Osteoblast (primary cell): ENCODE data around the gene TRABD2A. TPM values are rescaled to one million over a fixed set of nuclear protein-coding genes. Genes with fewer than 3 reads are reported as not detected.
A peak's percentile ranks its signal among the peaks of the same experiment; 100 is the strongest.

Source experiments
- DNase-seq: peaks from one replicate; pipeline ENCODE4 v3.0.0; 2011; ENCODE audit warnings: low spot score, mixed read lengths; ENCODE audit not compliant: insufficient read length; ENCODE audit errors: missing footprints
- H2AFZ ChIP-seq: 2 replicates; pipeline ENCODE4 v1.6.0; 2011; ENCODE audit warnings: mild to moderate bottlenecking, low read length
- H3K27ac ChIP-seq: 2 replicates; pipeline ENCODE4 v1.5.1; 2011; ENCODE audit warnings: mild to moderate bottlenecking, low read depth, low read length, moderate library complexity
- H3K27me3 ChIP-seq: 2 replicates; pipeline ENCODE4 v1.6.0; 2012; ENCODE audit warnings: mild to moderate bottlenecking, control low read depth, inconsistent platforms, low read length, moderate library complexity; ENCODE audit not compliant: insufficient read depth
- H3K36me3 ChIP-seq: 2 replicates; pipeline ENCODE4 v1.5.1; 2011; ENCODE audit warnings: mild to moderate bottlenecking, low read length, control low read depth, moderate library complexity; ENCODE audit not compliant: insufficient read depth
- H3K4me1 ChIP-seq: 2 replicates; pipeline ENCODE4 v1.5.1; 2011; ENCODE audit warnings: mild to moderate bottlenecking, low read length, control low read depth, moderate library complexity; ENCODE audit not compliant: insufficient read depth
- H3K4me2 ChIP-seq: 2 replicates; pipeline ENCODE4 v1.6.0; 2011; ENCODE audit warnings: mild to moderate bottlenecking, low read length; ENCODE audit not compliant: insufficient read depth
- H3K4me3 ChIP-seq: fragments of 200-600 bp; sonication (generic); 3 replicates; pipeline ENCODE4 v1.5.1; 2012; ENCODE audit warnings: mild to moderate bottlenecking, low read length, inconsistent platforms; ENCODE audit not compliant: insufficient read depth
- H3K79me2 ChIP-seq: 2 replicates; pipeline ENCODE4 v1.6.0; 2012; ENCODE audit warnings: mild to moderate bottlenecking, low read length, control low read depth, inconsistent platforms; ENCODE audit not compliant: insufficient read depth
- H3K9me3 ChIP-seq: 2 replicates; pipeline ENCODE4 v1.5.1; 2011; ENCODE audit warnings: low read depth, low read length, control low read depth
- H4K20me1 ChIP-seq: 2 replicates; pipeline ENCODE4 v1.6.0; 2012; ENCODE audit warnings: mild to moderate bottlenecking, low read length, control low read depth; ENCODE audit not compliant: insufficient read depth
- CTCF ChIP-seq: IDR thresholded peaks from 2 replicates; pipeline ENCODE4 v1.5.1; 2011; ENCODE audit warnings: mild to moderate bottlenecking, low read depth, low read length, moderate library complexity; ENCODE audit errors: extremely low read depth
- total RNA-seq: library from RNA; depleted of rRNA; stranded (reverse); fragments of >200 nt; gene quantifications from 2 replicates; pipeline ENCODE4 v1.2.3, GENCODE V29; 2012

The TRABD2A gene
- total RNA-seq, 1 donor = 2.9 TPM

GRCh38 chr2:84906108-84906899 lies 25.4 kb upstream of the TRABD2A start:
- H3K79me2 ChIP-seq = peaks cover 14% of the 10 kb centered on the region
- no peaks in the 10 kb centered on the region for H3K27me3 ChIP-seq
- H3K36me3 ChIP-seq = peaks cover 8% of the 10 kb centered on the region
- TF ChIP-seq CTCF = no peak
- DNase-seq = peak; percentile 84
- H2AFZ ChIP-seq = no peak overlapping the region
- H3K4me2 ChIP-seq = peak overlapping the region; percentile 93
- peaks cover 8% of the 10 kb centered on the region for H4K20me1 ChIP-seq
- H3K9me3 ChIP-seq = no peaks in the 10 kb centered on the region
- H3K27ac ChIP-seq = peak overlapping the region; percentile 62
- H3K4me3 ChIP-seq = peak overlapping the region; percentile 84
- peaks cover 18% of the 10 kb centered on the region for H3K4me1 ChIP-seq

DNA sequence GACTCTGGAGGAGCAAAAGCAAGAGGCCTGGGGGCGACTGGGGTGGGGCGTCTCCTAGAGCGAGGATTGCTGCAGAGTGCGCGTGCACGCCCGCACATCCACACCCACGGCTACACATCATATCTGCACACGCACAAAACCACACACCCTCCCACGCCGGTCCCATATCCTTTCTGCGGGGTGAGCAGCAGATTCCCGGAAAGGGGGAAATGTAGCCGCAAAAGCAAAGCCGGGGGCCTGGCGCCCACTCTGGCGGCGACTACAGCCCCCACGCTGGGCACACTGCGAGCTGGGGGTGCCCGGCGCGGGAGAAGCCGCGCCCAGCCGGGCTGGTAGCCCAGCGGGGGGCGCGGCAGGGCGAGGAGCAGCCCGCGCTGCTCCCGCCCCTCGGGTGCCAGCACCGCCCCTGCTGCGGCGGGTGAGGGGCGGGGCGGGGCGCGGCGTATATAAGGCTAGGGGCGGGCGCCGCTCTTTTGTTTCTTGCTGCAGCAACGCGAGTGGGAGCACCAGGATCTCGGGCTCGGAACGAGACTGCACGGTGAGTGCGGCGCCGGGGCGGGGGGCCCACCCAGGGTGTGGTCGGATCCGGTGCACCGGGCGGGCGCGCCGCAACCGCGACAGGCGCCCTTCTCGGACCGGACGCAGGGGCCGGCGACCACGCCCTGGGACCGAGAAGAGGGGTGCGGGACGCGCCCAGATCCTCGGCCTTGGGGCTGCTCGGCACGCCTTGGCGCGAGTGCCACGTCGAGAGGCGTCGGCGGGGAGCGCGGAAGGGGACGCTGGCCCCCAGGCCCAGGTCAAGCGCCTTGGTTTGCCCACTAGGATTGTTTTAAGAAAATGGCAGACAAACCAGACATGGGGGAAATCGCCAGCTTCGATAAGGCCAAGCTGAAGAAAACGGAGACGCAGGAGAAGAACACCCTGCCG lies 24.6 kb upstream of the TRABD2A start, which contains the start of gene TMSB10:
Gene TMSB10, plus strand, starts transcription at position 476 of the 927 bp plus-strand sequence.
- H3K9me3 ChIP-seq = no peaks in the 10 kb centered on the region
- peaks cover 21% of the 10 kb centered on the region for H3K4me1 ChIP-seq
- TF ChIP-seq CTCF = no peak
- H4K20me1 ChIP-seq = peaks cover 8% of the 10 kb centered on the region
- H3K4me3 ChIP-seq = peak within 1 kb of the TSS; percentile 84
- peaks cover 14% of the 10 kb centered on the region for H3K79me2 ChIP-seq
- peak within 1 kb of the TSS; percentile 62 for H3K27ac ChIP-seq
- peak within 1 kb of the TSS; percentile 73 for H2AFZ ChIP-seq
- DNase-seq = peak; percentile 97
- H3K36me3 ChIP-seq = peaks cover 8% of the 10 kb centered on the region
- no peaks in the 10 kb centered on the region for H3K27me3 ChIP-seq
- H3K4me2 ChIP-seq = peak within 1 kb of the TSS; percentile 93

GRCh38 chr2:84904717-84905174 lies 23.9 kb upstream of the TRABD2A start:
- peak; percentile 80 for DNase-seq
- Histone ChIP-seq H2AFZ (peak overlapping the region; percentile 66), H3K9me3 (no peaks in the 10 kb centered on the region), H4K20me1 (peaks cover 8% of the 10 kb centered on the region), H3K27ac (peak overlapping the region; percentile 13), H3K4me3 (peak overlapping the region; percentile 84), H3K4me1 (peaks cover 21% of the 10 kb centered on the region), H3K79me2 (peaks cover 14% of the 10 kb centered on the region), H3K27me3 (no peaks in the 10 kb centered on the region), H3K4me2 (peak overlapping the region; percentile 92), H3K36me3 (peaks cover 8% of the 10 kb centered on the region)
- no peak for TF ChIP-seq CTCF
